NCI-H2196 treated with DMSO at 0.1 percent for 48 hours (cell line): ENCODE results near the gene PARL.
A peak's percentile ranks its signal among the peaks of the same experiment; 100 is the strongest.
"Not testable (repeated sequence)": the region's sequence is repeated elsewhere in the genome, so short reads cannot be mapped to it uniquely, and the experiment has no call there.

Source experiments
- DNase-seq: peaks from one replicate; lab custom pipeline; 2025; ENCODE audit not compliant: unreplicated experiment; lab: John Stamatoyannopoulos, UW

The PARL gene

GRCh38 chr3:183904833-183905780 lies 20.4 kb upstream of the PARL start:
- no peak for DNase-seq

- no peak for DNase-seq
Measured at GRCh38 chr3:183898028-183898431, 13.3 kb upstream of the PARL start.

DNA sequence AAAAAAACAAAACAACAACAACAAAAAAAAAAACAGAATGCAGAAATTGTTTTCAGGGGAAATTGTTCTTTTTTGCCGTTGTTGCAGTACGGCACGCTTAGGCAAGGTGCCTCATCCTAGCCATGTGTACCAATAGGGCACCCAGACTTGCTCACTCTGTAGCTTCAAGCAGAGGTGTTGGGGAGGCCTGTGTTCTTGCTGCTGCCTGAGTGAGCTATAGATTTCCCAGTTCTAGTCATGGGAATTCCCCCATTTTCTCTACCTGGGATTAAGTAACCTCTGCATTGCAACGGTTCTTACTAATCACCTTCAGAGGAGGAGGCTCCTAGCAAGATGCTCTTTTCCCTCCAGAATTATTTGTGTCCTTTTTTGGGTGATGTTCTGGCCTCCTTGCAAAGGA lies 12.9 kb upstream of the PARL start:
- no peak for DNase-seq

GRCh38 chr3:183896610-183897009 lies 11.9 kb upstream of the PARL start:
- DNase-seq: no peak

- no peak for DNase-seq
Measured at GRCh38 chr3:183896184-183896583, 11.5 kb upstream of the PARL start.

DNA sequence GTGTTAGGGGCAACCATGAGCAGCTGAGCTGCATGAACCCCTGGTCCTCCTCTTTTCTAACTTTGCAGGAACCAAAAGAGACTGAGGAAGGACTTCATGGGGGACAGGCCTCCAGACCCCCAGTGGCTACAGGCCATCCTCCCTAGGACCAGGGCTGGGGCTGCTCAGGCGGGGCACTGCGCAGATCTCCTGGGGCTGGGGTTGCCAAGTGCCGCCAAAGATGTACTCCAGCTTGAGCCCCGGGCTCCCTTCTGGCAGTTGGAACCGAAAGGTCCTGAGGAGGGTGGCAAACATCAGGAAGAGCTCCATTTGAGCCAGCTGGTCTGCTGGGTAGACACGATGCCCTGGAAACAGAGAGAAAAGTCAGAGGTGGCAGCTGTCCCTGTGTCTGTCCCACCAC lies 11.1 kb upstream of the PARL start:
- no peak for DNase-seq

DNA sequence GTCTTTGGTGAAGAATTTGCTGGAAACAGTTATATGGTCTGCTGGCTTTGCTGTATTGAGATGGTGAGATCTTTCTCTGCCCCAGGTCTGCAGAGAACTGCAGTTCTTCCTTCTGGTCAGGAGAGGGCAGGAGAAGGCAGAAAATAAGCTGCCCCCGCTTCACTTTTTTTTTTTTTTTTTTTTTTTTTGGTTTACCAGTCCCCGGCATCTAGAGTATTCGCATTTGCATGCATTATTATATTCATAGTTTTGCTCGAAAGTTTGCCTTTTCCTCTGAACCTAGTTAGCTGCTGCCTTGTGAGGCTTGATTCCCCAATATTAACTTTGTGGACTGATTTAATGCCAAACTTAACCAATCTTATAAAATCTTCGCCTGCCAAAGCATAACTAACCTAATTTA lies 10.6 kb upstream of the PARL start:
- DNase-seq: peak; percentile 66

- DNase-seq: no peak
Measured at GRCh38 chr3:183892610-183893214, 8.0 kb upstream of the PARL start.

GRCh38 chr3:183885766-183886165 lies 1.1 kb upstream of the PARL start:
- DNase-seq: no peak

DNA sequence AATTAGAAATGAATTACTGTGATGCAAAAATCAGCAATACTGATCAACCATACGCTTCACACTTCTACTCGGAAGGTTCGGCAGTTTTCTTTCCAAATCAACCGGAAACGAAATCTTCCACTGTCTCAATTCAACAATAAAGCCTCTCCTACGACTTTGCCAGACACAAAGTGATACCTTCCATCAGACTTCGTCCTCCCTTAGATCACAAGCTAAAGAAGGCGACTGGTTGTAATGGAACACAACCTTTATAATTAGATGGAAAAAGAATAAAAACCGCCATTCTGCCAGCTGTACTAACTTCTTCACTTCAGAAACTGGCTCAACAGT lies 618 bp downstream of the PARL start:
- DNase-seq: no peak

- DNase-seq: no peak
Measured at GRCh38 chr3:183883291-183884096, 1.2 kb downstream of the PARL start.

DNA sequence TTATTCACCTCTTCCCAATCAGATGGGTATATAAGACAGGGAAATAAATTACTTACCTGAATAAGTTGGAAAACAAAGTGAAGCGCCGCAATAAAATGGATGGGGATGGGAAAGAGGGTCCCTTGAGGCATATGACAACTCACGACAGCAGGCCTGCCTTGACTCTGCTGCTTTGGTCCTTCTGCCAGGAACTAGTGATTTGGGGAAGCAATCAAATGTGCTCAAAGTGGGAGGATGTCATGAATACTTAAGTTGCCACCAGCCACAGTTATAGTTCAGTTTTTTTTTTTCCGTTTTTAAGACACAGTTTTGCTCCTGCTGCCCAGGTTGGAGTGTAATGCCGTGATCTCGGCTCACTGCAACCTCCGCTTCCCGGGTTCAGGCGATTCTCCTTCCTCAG lies 4.6 kb downstream of the PARL start:
- DNase-seq: no peak

DNA sequence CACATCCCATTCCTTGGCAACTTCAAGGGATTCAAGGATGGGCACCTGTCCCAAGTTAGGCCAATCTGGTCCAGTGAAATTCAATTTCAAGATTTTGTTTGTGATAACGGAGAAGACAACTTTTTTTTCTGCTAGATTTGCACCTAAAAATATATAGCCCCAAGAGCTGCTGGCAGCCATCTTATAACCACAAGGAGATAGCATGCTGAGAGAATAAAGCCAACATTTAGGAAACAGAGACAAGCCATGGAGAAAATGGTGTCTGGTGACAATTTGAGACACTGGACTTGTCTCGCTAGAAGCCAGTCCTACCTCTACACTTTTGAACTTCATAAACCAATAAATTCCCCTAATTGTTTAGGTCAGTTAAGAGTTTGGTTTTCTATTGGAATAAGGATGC lies 5.4 kb downstream of the PARL start:
- no peak for DNase-seq

DNA sequence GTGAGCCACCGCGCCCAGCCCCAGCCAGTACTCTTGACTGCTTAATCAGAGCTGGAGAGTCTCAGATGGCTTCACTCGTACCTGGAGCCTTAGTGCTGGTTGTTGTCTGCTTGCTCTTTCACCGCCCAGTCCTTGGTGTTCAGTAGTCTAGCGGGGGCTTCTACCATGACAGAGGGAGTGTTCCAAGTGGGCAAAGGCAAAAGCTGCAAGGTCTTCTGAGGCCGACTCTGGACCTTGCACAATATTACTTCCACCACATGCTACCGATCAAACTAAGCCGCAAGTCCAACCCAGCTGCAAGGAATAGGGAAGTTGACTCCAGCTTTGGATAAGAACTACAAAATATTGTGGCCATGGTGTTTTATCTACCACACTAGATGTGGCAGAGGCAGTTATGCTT lies 6.6 kb downstream of the PARL start:
- DNase-seq: no peak

GRCh38 chr3:183877227-183877626 lies 7.5 kb downstream of the PARL start:
- not testable (repeated sequence) for DNase-seq

DNA sequence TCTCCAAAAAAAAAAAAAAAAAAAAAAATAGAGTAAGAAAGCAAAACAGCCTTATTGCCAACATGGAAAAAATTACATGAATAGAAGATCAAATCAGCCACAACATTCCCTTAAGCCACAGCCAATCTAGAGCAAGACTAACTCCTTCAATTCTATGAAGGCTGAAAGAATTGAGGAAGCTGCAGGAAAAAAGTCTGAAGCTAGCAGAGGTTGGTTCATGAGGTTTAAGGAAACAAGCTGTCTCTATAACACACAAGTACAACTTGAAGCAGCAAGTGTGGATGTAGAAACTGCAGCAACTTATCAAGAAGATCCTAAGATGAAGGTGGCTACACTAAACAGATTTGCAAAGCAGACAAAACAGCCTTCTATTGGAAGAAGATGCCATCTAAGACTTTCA lies 9.3 kb downstream of the PARL start:
- no peak for DNase-seq

GRCh38 chr3:183873914-183874313 lies 10.8 kb downstream of the PARL start:
- no peak for DNase-seq

DNA sequence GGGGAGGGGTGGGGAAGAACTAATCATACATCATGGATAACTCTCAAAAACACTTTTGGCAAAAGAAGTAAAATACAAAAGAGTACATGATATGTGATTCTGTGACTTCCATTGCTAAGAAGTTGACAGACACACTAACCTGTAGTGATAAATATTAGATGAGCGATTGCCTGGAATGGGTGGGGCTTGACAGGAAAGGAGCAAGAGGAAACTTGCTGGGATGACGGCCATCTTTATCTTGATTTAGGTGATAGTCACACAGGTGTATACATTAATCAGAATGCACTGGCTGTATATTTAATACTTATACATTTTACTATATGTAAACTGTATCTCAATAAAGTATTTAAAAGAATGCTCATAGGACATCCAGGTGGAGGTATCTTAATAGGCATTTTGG lies 13.1 kb downstream of the PARL start:
- no peak for DNase-seq

- no peak for DNase-seq
Measured at GRCh38 chr3:183870563-183870962, 14.1 kb downstream of the PARL start.

DNA sequence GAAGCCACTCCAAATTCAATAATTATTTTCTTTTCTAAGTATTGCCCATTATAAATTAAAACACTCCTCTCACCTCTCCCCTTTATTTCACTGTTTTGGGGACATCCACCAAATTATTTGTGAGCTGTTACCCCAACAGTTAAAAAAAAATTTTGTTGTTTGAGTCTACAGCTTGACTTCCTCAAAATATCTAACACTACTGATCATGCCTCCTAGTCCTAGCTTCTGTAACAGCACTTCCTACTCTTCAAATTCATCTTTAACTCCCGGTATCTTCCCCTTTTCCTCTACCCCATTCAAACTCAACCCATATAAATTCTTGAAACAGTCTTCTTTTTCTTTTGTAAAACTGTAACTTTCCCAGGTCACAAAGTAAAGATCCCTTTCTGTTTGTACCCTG lies 15.9 kb downstream of the PARL start:
- no peak for DNase-seq

DNA sequence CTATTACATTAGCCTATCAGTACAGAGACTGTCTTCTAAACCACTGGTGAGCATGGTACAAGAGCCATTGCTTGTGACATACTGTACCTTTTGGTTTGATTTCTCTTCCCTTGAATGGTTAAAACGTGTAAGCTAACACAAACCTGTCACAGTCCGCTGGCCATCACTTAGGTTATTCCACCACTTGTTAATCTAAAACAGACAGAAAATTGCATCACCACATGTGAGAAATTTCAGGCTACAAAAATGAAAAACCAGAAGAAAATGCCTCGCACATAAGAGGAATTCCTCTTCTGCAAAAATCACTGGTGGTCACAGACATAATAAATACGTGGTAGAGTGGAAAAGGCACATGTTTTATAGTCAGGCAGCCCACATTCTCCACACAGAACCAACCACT lies 22.1 kb downstream of the PARL start:
- DNase-seq: no peak

GRCh38 chr3:183857863-183858262 lies 26.8 kb downstream of the PARL start:
- no peak for DNase-seq
